GM18502 (cell line): ENCODE measurements around the gene ZDHHC7.
"Not testable (repeated sequence)": the region's sequence is repeated elsewhere in the genome, so short reads cannot be mapped to it uniquely, and the experiment has no call there.

Experiments used
- ATAC-seq: cut with Tn5 transposase; IDR thresholded peaks from one replicate; pipeline ENCODE4 v1.9.1; 2021; ENCODE audit warnings: mild to moderate bottlenecking; ENCODE audit not compliant: unreplicated experiment, poor library complexity

The ZDHHC7 gene

GRCh38 chr16:84947022-84947421 is 64.3 kb downstream of the ZDHHC7 start:
- no peak for ATAC-seq

DNA sequence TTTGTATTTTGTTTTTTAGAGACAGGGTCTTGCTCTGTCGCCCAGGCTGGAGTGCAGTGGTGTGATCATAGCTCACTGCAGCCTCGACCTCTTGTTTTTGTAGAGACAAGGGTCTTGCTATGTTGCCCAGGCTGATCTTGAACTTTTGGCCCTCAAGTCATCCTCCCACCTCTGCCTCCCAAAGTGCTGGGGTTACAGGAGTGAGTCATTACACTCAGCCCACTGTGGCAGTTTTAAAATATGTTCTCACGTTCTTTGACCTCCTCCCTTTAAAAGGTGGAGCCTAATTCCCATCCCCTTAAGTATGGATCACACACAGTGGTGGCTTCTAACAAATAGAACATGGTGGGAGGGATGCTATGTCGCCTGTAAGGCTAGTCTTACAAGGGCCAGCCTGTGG is 67.7 kb downstream of the ZDHHC7 start:
- ATAC-seq: no peak

- no peak for ATAC-seq
Observed at GRCh38 chr16:84942786-84943185, 68.5 kb downstream of the ZDHHC7 start.

DNA sequence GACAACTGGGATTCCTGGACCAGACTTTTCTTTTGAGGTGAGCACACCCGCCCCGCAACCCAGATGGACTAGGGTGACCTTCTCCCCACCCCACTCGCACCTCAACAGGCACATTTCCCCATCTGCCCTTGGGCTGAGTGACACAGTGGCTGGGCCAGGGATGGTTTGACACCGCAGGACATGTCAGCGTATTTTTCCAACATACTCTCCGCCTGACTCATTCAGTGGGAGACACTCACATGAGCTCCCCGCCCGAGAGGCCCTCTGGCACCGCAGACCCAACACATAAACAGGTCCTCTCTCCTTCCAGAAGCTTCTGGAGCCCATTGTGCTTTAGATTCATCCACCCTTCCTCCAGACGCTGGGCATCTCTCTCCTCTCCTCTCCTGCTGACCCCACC is 69.4 kb downstream of the ZDHHC7 start:
- ATAC-seq: no peak

DNA sequence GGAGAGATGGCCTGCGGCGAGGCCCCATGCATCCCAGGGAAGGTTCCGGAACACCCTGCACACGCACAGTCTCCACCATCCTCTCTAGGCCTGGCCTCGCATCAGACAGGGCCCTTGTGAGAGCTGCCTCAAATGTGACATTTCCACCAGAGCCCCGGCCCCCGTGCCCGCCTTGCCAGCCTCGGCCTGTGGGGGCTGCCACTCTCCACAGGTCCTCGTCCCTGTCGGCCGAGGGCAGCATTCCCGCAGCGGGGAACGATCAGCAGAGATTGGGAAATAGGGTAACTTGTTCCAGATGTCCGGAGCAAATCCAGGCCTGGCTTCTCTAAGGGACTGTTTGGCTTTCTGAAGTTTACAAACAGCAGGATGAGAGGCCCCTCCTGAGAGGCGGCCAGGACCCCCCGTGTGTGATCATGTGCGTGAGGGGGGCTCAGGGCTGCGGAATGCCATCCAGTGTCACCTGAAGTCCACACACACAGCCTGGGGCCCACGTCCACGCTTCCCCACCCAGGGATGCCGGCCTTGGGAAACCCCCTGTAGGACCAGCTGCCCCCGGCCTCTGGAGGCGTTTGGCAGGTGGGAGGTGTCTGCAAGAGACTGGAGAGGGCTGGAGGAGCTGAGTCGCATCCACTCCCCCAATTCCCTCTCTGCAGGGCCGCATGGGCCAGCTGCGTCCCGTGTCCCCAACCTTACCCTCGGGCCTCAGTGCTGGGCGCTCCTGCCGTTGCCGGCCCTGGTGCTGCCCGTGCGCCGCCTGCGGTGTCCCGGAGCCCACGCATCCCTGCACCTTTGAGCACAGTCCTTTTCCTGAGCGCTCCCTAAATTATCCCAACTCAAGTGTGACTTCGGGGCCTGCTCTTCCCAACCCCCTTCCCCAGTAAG is 70.4 kb downstream of the ZDHHC7 start:
- no peak for ATAC-seq

- ATAC-seq: not testable (repeated sequence)
Observed at GRCh38 chr16:84938616-84939015, 72.7 kb downstream of the ZDHHC7 start.

- no peak for ATAC-seq
Observed at GRCh38 chr16:84937196-84938005, 73.9 kb downstream of the ZDHHC7 start.

- ATAC-seq: no peak
Observed at GRCh38 chr16:84933774-84934631, 77.3 kb downstream of the ZDHHC7 start.

GRCh38 chr16:84932681-84933080 is 78.7 kb downstream of the ZDHHC7 start:
- ATAC-seq: no peak

- ATAC-seq: no peak
Observed at GRCh38 chr16:84931506-84931905, 79.8 kb downstream of the ZDHHC7 start.

- ATAC-seq: no peak
Observed at GRCh38 chr16:84931107-84931494, 80.2 kb downstream of the ZDHHC7 start.

GRCh38 chr16:84930298-84931106 is 80.8 kb downstream of the ZDHHC7 start:
- no peak for ATAC-seq

GRCh38 chr16:84929421-84930297 is 81.7 kb downstream of the ZDHHC7 start:
- ATAC-seq: no peak

- no peak for ATAC-seq
Observed at GRCh38 chr16:84928679-84929420, 82.5 kb downstream of the ZDHHC7 start.

- no peak for ATAC-seq
Observed at GRCh38 chr16:84927621-84928591, 83.4 kb downstream of the ZDHHC7 start.

DNA sequence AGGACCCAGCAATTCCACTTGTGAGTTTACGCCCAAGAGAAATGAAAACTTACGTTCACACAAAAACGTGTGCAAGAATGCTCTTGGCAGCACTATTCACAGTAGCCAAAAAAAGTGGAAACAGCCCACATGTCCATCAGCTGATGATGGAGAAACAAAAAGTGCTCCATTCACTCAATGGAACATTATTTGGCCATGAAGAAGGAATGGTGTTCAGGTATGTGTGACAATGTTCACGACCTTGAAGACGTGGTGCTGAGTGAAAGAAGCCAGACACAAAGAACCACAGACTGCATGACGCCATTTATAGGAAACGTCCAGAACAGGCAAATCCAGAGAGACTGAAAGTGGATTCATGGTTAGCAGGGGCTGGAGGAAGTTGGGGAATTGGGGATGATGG is 84.9 kb downstream of the ZDHHC7 start:
- ATAC-seq: no peak

DNA sequence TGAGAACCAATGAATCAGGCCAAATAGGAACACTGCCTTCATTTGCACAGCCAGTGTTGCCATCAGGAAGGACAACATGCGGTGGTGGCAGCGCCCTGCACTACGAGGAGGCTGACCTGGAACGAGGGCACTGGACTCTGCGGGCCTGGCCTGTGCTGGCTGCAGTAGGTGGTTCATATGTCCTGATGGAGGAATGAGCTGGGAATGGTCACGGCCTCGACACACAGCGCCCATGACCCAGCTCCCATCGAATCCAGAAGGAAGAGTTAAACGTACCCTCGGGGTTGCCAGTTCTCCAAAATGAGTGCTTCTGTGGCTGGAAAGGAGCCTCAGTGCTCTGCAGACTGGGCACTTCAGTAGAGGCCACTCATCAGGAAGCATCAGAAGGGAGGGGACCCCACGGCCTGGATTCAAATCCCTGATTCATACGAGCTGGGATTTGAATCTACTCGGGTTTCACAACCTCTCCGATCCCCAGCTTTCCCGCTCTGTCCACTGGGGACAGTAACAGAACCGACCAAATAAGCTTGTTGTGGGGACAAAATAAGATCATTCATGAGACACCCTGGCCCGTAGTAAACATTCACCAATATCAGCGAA is 85.5 kb downstream of the ZDHHC7 start:
- ATAC-seq: no peak
